ENCODE data around the gene MDH1. TPM values are rescaled to one million over a fixed set of nuclear protein-coding genes. Genes with fewer than 3 reads are reported as not detected.

MDH1 gene
- total RNA-seq, 6 donors from 2014 or later, result 56.6 to 121 (median 104) TPM

GRCh38 chr2:63632382-63632781 lies 43.6 kb downstream of the MDH1 start:
- ATAC-seq (ENCODE audit: low FRiP score in 2 of 2), result no peak
- H3K4me1 ChIP-seq, result no peaks in the 10 kb centered on the region
- no peak for DNase-seq
- peaks cover 0 to 16% (median 4%) of the 10 kb centered on the region in 4 donors for H3K9me3 ChIP-seq
- H3K36me3 ChIP-seq, result no peaks in the 10 kb centered on the region
- TF ChIP-seq POLR2AphosphoS5 (IDR thresholded peaks at IDR 0.05), result no peak
- TF ChIP-seq, protein P1, sequence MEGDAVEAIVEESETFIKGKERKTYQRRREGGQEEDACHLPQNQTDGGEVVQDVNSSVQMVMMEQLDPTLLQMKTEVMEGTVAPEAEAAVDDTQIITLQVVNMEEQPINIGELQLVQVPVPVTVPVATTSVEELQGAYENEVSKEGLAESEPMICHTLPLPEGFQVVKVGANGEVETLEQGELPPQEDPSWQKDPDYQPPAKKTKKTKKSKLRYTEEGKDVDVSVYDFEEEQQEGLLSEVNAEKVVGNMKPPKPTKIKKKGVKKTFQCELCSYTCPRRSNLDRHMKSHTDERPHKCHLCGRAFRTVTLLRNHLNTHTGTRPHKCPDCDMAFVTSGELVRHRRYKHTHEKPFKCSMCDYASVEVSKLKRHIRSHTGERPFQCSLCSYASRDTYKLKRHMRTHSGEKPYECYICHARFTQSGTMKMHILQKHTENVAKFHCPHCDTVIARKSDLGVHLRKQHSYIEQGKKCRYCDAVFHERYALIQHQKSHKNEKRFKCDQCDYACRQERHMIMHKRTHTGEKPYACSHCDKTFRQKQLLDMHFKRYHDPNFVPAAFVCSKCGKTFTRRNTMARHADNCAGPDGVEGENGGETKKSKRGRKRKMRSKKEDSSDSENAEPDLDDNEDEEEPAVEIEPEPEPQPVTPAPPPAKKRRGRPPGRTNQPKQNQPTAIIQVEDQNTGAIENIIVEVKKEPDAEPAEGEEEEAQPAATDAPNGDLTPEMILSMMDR (IDR thresholded peaks at IDR 0.05), result no peak
- TF ChIP-seq POLR2A (IDR thresholded peaks at IDR 0.05), result no peak
- TF ChIP-seq EP300 (IDR thresholded peaks at IDR 0.05), result no peak
- 86 to 91% methylated on average over 2 of the region's 2 CpGs for WGBS, 2 donors
- no peak overlapping the region for H3K27ac ChIP-seq
- no peak overlapping the region for H3K4me3 ChIP-seq
- H3K27me3 ChIP-seq, result no peaks in the 10 kb centered on the region

GRCh38 chr2:63639344-63639743 lies 50.6 kb downstream of the MDH1 start:
- H3K27me3 ChIP-seq, result no peaks in the 10 kb centered on the region
- WGBS, 2 donors, result 100% methylated on average over 1 of the region's 1 CpG
- no peak for DNase-seq
- H3K4me1 ChIP-seq, result no peaks in the 10 kb centered on the region
- no peak overlapping the region for H3K4me3 ChIP-seq
- no peak for TF ChIP-seq EP300 (IDR thresholded peaks at IDR 0.05)
- TF ChIP-seq, protein P1 (IDR thresholded peaks at IDR 0.05), result no peak
- TF ChIP-seq POLR2AphosphoS5 (IDR thresholded peaks at IDR 0.05), result no peak
- TF ChIP-seq POLR2A (IDR thresholded peaks at IDR 0.05), result no peak
- no peaks in the 10 kb centered on the region for H3K36me3 ChIP-seq
- no peak for ATAC-seq (ENCODE audit: low FRiP score in 2 of 2)
- peaks cover 0 to 11% (median 0%) of the 10 kb centered on the region in 4 donors for H3K9me3 ChIP-seq
- H3K27ac ChIP-seq, result no peak overlapping the region

GRCh38 chr2:63642946-63643345 lies 54.2 kb downstream of the MDH1 start:
- WGBS, 2 donors, result 81 to 96% methylated on average over 1 of the region's 1 CpG
- Histone ChIP-seq H3K36me3 (no peaks in the 10 kb centered on the region), H3K9me3 (no peaks in the 10 kb centered on the region), H3K4me1 (no peaks in the 10 kb centered on the region), H3K27me3 (no peaks in the 10 kb centered on the region), H3K27ac (no peak overlapping the region), H3K4me3 (no peak overlapping the region)
- no peak for DNase-seq
- ATAC-seq (ENCODE audit: low FRiP score in 2 of 2), result no peak
- TF ChIP-seq, protein P1 (IDR thresholded peaks at IDR 0.05), result no peak
- TF ChIP-seq POLR2AphosphoS5 (IDR thresholded peaks at IDR 0.05) (no peak), EP300 (IDR thresholded peaks at IDR 0.05) (no peak), POLR2A (IDR thresholded peaks at IDR 0.05) (no peak)

DNA sequence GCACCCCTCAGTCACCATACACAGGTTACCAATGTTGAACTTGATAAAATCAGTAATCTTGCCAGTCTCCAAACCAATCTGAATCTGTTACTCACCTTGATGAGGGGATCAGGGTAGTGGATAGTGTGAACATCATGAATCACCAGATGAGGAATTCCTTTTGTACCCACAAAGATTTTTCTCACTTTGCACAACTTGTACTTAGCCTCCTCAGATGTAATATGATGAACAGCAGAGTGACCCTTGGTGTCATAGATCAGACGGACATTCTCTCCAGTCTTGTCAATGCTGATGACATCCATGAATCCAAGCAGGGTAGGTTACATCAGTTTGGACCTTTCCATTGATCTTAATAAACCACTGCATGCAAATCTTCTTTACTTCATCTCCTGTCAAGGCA lies 54.7 kb downstream of the MDH1 start:
- H3K27me3 ChIP-seq, result no peaks in the 10 kb centered on the region
- H3K27ac ChIP-seq, result no peak overlapping the region
- no peaks in the 10 kb centered on the region for H3K4me1 ChIP-seq
- H3K36me3 ChIP-seq, result no peaks in the 10 kb centered on the region
- H3K9me3 ChIP-seq, result no peaks in the 10 kb centered on the region
- H3K4me3 ChIP-seq, result no peak overlapping the region
- 58 to 95% methylated on average over 1 of the region's 1 CpG for WGBS, 2 donors
- TF ChIP-seq POLR2AphosphoS5 (IDR thresholded peaks at IDR 0.05) (no peak), POLR2A (IDR thresholded peaks at IDR 0.05) (no peak), EP300 (IDR thresholded peaks at IDR 0.05) (no peak)
- TF ChIP-seq, protein P1 (IDR thresholded peaks at IDR 0.05), result no peak
- no peak for DNase-seq
- ATAC-seq (ENCODE audit: low FRiP score in 2 of 2), result no peak

- ATAC-seq (ENCODE audit: low FRiP score in 2 of 2), result no peak
These were observed 59.9 kb downstream of the MDH1 start for GRCh38 chr2:63648632-63649031.

More at GRCh38 chr2:63648632-63649031, 59.9 kb downstream of the MDH1 start:
- DNase-seq, result no peak
- H3K4me3 ChIP-seq, result no peak overlapping the region
- no peak for TF ChIP-seq POLR2AphosphoS5 (IDR thresholded peaks at IDR 0.05)
- TF ChIP-seq, protein P1 (IDR thresholded peaks at IDR 0.05), result no peak
- no peak for TF ChIP-seq EP300 (IDR thresholded peaks at IDR 0.05)
- TF ChIP-seq POLR2A (IDR thresholded peaks at IDR 0.05), result no peak
- 79 to 86% methylated on average over 2 of the region's 2 CpGs for WGBS, 2 donors
- H3K27me3 ChIP-seq, result no peaks in the 10 kb centered on the region
- H3K36me3 ChIP-seq, result no peaks in the 10 kb centered on the region
- H3K4me1 ChIP-seq, result no peaks in the 10 kb centered on the region
- H3K9me3 ChIP-seq, result no peaks in the 10 kb centered on the region
- H3K27ac ChIP-seq, result no peak overlapping the region
